Mucosa of gallbladder (tissue), 1 donor: ENCODE results near the gene CSPG4. TPM values are rescaled to one million over a fixed set of nuclear protein-coding genes. Genes with fewer than 3 reads are reported as not detected.
"Not testable (repeated sequence)": the region's sequence is repeated elsewhere in the genome, so short reads cannot be mapped to it uniquely, and the experiment has no call there.

Experiments
- DNase-seq: peaks from one replicate; pipeline ENCODE4 v3.0.0-alpha.2; 2020; ENCODE audit warnings: low spot score
- total RNA-seq: library from RNA; stranded (reverse); gene quantifications from one replicate; pipeline ENCODE4 v1.2.1, GENCODE V29; 2021
- donor health status: DM: no; HTN: no; CAD: no.

CSPG4 gene
- total RNA-seq, 1 donor from 2014 or later = 20.5 TPM

GRCh38 chr15:75705854-75706681, 6.6 kb downstream of the CSPG4 start:
- no peak for DNase-seq

GRCh38 chr15:75705375-75705774, 7.3 kb downstream of the CSPG4 start:
- DNase-seq = not testable (repeated sequence)

- no peak for DNase-seq
Observed at GRCh38 chr15:75704618-75705017, 8.0 kb downstream of the CSPG4 start.

- no peak for DNase-seq
Observed at GRCh38 chr15:75704263-75704615, 8.4 kb downstream of the CSPG4 start.

- not testable (repeated sequence) for DNase-seq
Observed at GRCh38 chr15:75703440-75704262, 9.0 kb downstream of the CSPG4 start.

GRCh38 chr15:75702436-75702835, 10.2 kb downstream of the CSPG4 start:
- no peak for DNase-seq

GRCh38 chr15:75701071-75702003, 11.3 kb downstream of the CSPG4 start:
- DNase-seq = not testable (repeated sequence)

- not testable (repeated sequence) for DNase-seq
Observed at GRCh38 chr15:75699961-75700874, 12.4 kb downstream of the CSPG4 start.

GRCh38 chr15:75699517-75699916, 13.1 kb downstream of the CSPG4 start:
- not testable (repeated sequence) for DNase-seq

GRCh38 chr15:75697974-75698747, 14.5 kb downstream of the CSPG4 start:
- DNase-seq = not testable (repeated sequence)

- DNase-seq = no peak
Observed at GRCh38 chr15:75697523-75697922, 15.1 kb downstream of the CSPG4 start.

GRCh38 chr15:75696854-75697259, 15.8 kb downstream of the CSPG4 start:
- no peak for DNase-seq

GRCh38 chr15:75696311-75696720, 16.3 kb downstream of the CSPG4 start:
- no peak for DNase-seq

- no peak for DNase-seq
Observed at GRCh38 chr15:75695634-75696310, 16.9 kb downstream of the CSPG4 start.

- no peak for DNase-seq
Observed at GRCh38 chr15:75695220-75695619, 17.4 kb downstream of the CSPG4 start.

- peak; percentile 66 for DNase-seq
Observed at GRCh38 chr15:75694241-75695182, 18.1 kb downstream of the CSPG4 start.

- DNase-seq = no peak
Observed at GRCh38 chr15:75693501-75694240, 19.0 kb downstream of the CSPG4 start.
